CD4-positive, alpha-beta T cell (primary cell): ENCODE data around the gene WDR35. TPM values are rescaled to one million over a fixed set of nuclear protein-coding genes. Genes with fewer than 3 reads are reported as not detected.

Experiments
- ATAC-seq: fragments of 200-7000 bp; cut with Tn5 transposase; one replicate; pipeline ENCODE4 v1.10.0; 2022; ENCODE audit warnings: mild to moderate bottlenecking; ENCODE audit not compliant: poor library complexity
- CTCF ChIA-PET: fragments of 350-600 bp; sonication (Branson Sonifier 250); formaldehyde crosslinking; loops from one replicate; lab custom pipeline; 2021; ENCODE audit warnings: antibody characterized with exemption, inconsistent platforms; lab: Charles Lee
- POLR2A ChIA-PET: fragments of 350-600 bp; sonication (Branson Sonifier 250); formaldehyde crosslinking; loops from one replicate; lab custom pipeline; 2021; ENCODE audit warnings: antibody characterized with exemption, inconsistent platforms; lab: Charles Lee
- DNase-seq, 14 experiments: peaks; one replicate each; pipeline ENCODE4 v3.0.0-alpha.2; 2013 to 2020; ENCODE audit warnings: mixed read lengths in 2 of 14
- H3K27ac ChIP-seq, 2 donors: one replicate each; pipeline versions ENCODE4 v1.5.1 to v1.7.0; 2013; ENCODE audit warnings: low read length in 2 of 2, low read depth in 1 of 2, mild to moderate bottlenecking in 1 of 2
- H3K27me3 ChIP-seq, 2 experiments: 1 replicate in 1 of 2; 2 replicates in 1 of 2; pipeline versions ENCODE4 v1.6.1 to v1.7.0; 2013; ENCODE audit warnings: low read length in 2 of 2, control low read depth in 1 of 2, mild to moderate bottlenecking in 1 of 2, moderate library complexity in 1 of 2; ENCODE audit not compliant: insufficient read depth in 2 of 2, control insufficient read depth in 1 of 2
- H3K36me3 ChIP-seq: one replicate; pipeline ENCODE4 v1.6.1; 2013; ENCODE audit warnings: low read length, control low read depth; ENCODE audit not compliant: insufficient read depth
- H3K4me1 ChIP-seq: one replicate; pipeline ENCODE4 v1.6.1; 2013; ENCODE audit warnings: low read length, control low read depth; ENCODE audit not compliant: insufficient read depth
- H3K4me3 ChIP-seq: one replicate; pipeline ENCODE4 v1.5.1; 2013; ENCODE audit warnings: mild to moderate bottlenecking, low read length, moderate library complexity
- H3K9me3 ChIP-seq, 2 experiments: 1 replicate in 1 of 2; 2 replicates in 1 of 2; pipeline versions ENCODE4 v1.6.1 to v1.7.0; 2013; ENCODE audit warnings: low read length in 2 of 2, mild to moderate bottlenecking in 2 of 2, control low read depth in 1 of 2, moderate library complexity in 1 of 2; ENCODE audit not compliant: control insufficient read depth in 1 of 2, insufficient read depth in 1 of 2
- H3K27ac Mint-ChIP-seq: one replicate; pipeline ENCODE4 v1.8.0; 2020; ENCODE audit warnings: mixed read lengths
- H3K27me3 Mint-ChIP-seq: one replicate; pipeline ENCODE4 v1.8.0; 2021; ENCODE audit warnings: mixed read lengths
- H3K36me3 Mint-ChIP-seq: one replicate; pipeline ENCODE4 v1.8.0; 2021; ENCODE audit warnings: low read depth, mixed read lengths
- H3K4me1 Mint-ChIP-seq: one replicate; pipeline ENCODE4 v1.8.0; 2021; ENCODE audit warnings: low read depth, mixed read lengths
- H3K4me3 Mint-ChIP-seq: one replicate; pipeline ENCODE4 v1.8.0; 2020; ENCODE audit warnings: mild to moderate bottlenecking, mixed read lengths
- H3K9me3 Mint-ChIP-seq: one replicate; pipeline ENCODE4 v1.8.0; 2020; ENCODE audit warnings: mixed read lengths
- CTCF ChIP-seq: fragments of 200-600 bp; IDR thresholded peaks from one replicate; pipeline ENCODE4 v1.8.0; 2022; ENCODE audit warnings: antibody characterized with exemption, mild to moderate bottlenecking
- intact Hi-C, 2 experiments: fragments of 100-400 bp; cut with DNase I in 1 of 2; cut with micrococcal nuclease in 1 of 2; formaldehyde crosslinking; loops; one replicate each; pipeline versions ENCODE4 v1.15.1 to v1.9.0; 2023 to 2025; cut with DNase I, micrococcal nuclease
- total RNA-seq, 174 experiments: library from RNA in 2 of 174; stranded (reverse) in 2 of 174; gene quantifications; one replicate each; pipeline ENCODE4 v1.2.3 and lab custom pipeline; 2021 to 2026

The WDR35 gene
- total RNA-seq, 2 experiments from 2014 or later, result 2.8 to 3.2 TPM

GRCh38 chr2:20012032-20012281, 22.1 kb upstream of the WDR35 start:
- POLR2A ChIA-PET, result no interaction called here
- Mint-ChIP-seq H3K27me3 (peaks cover 66% of the 10 kb centered on the region), H3K4me1 (peaks cover 14% of the 10 kb centered on the region), H3K36me3 (no peaks in the 10 kb centered on the region), H3K4me3 (peak overlapping the region; percentile 83), H3K9me3 (no peaks in the 10 kb centered on the region), H3K27ac (no peak overlapping the region)
- intact Hi-C loops, result no loop called here
- peaks cover 14% of the 10 kb centered on the region for H3K4me1 ChIP-seq
- H3K27me3 ChIP-seq, result peaks cover 12 to 28% of the 10 kb centered on the region in 2 experiments
- ATAC-seq (no peak), DNase-seq (no peak)
- no peaks in the 10 kb centered on the region for H3K36me3 ChIP-seq
- TF ChIP-seq CTCF, result no peak
- H3K4me3 ChIP-seq, result no peak overlapping the region
- no peak overlapping the region for H3K27ac ChIP-seq
- H3K9me3 ChIP-seq, result peaks cover 0 to 4% of the 10 kb centered on the region in 2 experiments
- CTCF ChIA-PET, result interaction anchor here (1.2 kb wide), 1 partner anchor 55 kb away, joined by 3 read pairs; no protein-coding TSS in a partner anchor

GRCh38 chr2:20011276-20012031, 21.5 kb upstream of the WDR35 start:
- peaks cover 14% of the 10 kb centered on the region for H3K4me1 Mint-ChIP-seq
- CTCF ChIA-PET, result interaction anchor here (1.2 kb wide), 1 partner anchor 54 kb away, joined by 3 read pairs; no protein-coding TSS in a partner anchor
- peaks cover 14% of the 10 kb centered on the region for H3K4me1 ChIP-seq
- POLR2A ChIA-PET, result no interaction called here
- no peaks in the 10 kb centered on the region for H3K36me3 Mint-ChIP-seq
- H3K27ac Mint-ChIP-seq, result no peak overlapping the region
- no peak for ATAC-seq
- peak overlapping the region; percentile 83 for H3K4me3 Mint-ChIP-seq
- peaks cover 70% of the 10 kb centered on the region for H3K27me3 Mint-ChIP-seq
- no peaks in the 10 kb centered on the region for H3K36me3 ChIP-seq
- DNase-seq, result no peak
- no peak overlapping the region for H3K4me3 ChIP-seq
- intact Hi-C loops, result no loop called here
- TF ChIP-seq CTCF, result no peak
- no peaks in the 10 kb centered on the region for H3K9me3 Mint-ChIP-seq
- H3K27ac ChIP-seq, result no peak overlapping the region
- H3K9me3 ChIP-seq, result peaks cover 0 to 4% of the 10 kb centered on the region in 2 experiments
- H3K27me3 ChIP-seq, result peaks cover 12 to 28% of the 10 kb centered on the region in 2 experiments

GRCh38 chr2:20008703-20009102, 18.8 kb upstream of the WDR35 start:
- peaks cover 0 to 4% of the 10 kb centered on the region in 2 experiments for H3K9me3 ChIP-seq
- no peak overlapping the region for H3K27ac Mint-ChIP-seq
- H3K36me3 ChIP-seq, result no peaks in the 10 kb centered on the region
- H3K4me1 Mint-ChIP-seq, result peaks cover 14% of the 10 kb centered on the region
- H3K27me3 ChIP-seq, result peaks cover 12 to 28% of the 10 kb centered on the region in 2 experiments
- ATAC-seq, result no peak
- H3K9me3 Mint-ChIP-seq, result no peaks in the 10 kb centered on the region
- H3K36me3 Mint-ChIP-seq, result no peaks in the 10 kb centered on the region
- peaks cover 14% of the 10 kb centered on the region for H3K4me1 ChIP-seq
- ChIA-PET CTCF (no interaction called here), POLR2A (no interaction called here)
- H3K27ac ChIP-seq, result no peak overlapping the region
- no peak for DNase-seq
- intact Hi-C loops, result no loop called here
- H3K4me3 Mint-ChIP-seq, result no peak overlapping the region
- no peak for TF ChIP-seq CTCF
- H3K27me3 Mint-ChIP-seq, result peaks cover 66% of the 10 kb centered on the region
- H3K4me3 ChIP-seq, result no peak overlapping the region
